ENCODE data around the gene AK5.

The AK5 gene

DNA sequence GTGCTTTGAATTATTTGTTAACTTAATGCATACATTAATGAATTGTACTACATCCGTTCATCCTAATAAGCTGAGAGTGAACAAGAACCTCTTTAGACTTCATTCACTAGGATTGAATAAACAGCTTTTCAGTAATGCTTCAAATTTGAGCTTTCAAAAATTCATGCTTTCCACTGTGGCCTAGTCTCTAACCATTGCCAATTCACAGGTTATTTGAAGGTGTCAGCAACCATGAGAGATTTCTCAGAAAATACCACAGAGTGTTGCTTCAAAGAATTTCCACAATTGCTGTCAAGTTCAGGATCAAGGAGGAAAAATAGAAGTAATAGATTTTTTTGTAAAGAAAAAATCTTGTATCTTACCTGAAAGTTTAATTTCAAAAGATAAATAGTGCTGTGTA is 72.7 kb downstream of the AK5 start:
- no peak overlapping the region for H3K9ac ChIP-seq (ENCODE audit: low read length)
- H2AFZ ChIP-seq (ENCODE audit: low read depth, low read length): no peak overlapping the region
- no peaks in the 10 kb centered on the region for H4K20me1 ChIP-seq (ENCODE audit: insufficient read depth, low read length)
- H3K4me1 ChIP-seq (ENCODE audit: low read length): no peaks in the 10 kb centered on the region
- no peak overlapping the region for H3K4me3 ChIP-seq (ENCODE audit: low read length)
- no peaks in the 10 kb centered on the region for H3K79me2 ChIP-seq (ENCODE audit: low read length)
- H3K36me3 ChIP-seq (replicated peaks; ENCODE audit: low read depth, low read length): no peaks in the 10 kb centered on the region
- no peaks in the 10 kb centered on the region for H3K27me3 ChIP-seq (ENCODE audit: low read depth, low read length)
- H3K9me3 ChIP-seq (ENCODE audit: insufficient read depth, low read length): no peaks in the 10 kb centered on the region
- TF ChIP-seq, protein P1, sequence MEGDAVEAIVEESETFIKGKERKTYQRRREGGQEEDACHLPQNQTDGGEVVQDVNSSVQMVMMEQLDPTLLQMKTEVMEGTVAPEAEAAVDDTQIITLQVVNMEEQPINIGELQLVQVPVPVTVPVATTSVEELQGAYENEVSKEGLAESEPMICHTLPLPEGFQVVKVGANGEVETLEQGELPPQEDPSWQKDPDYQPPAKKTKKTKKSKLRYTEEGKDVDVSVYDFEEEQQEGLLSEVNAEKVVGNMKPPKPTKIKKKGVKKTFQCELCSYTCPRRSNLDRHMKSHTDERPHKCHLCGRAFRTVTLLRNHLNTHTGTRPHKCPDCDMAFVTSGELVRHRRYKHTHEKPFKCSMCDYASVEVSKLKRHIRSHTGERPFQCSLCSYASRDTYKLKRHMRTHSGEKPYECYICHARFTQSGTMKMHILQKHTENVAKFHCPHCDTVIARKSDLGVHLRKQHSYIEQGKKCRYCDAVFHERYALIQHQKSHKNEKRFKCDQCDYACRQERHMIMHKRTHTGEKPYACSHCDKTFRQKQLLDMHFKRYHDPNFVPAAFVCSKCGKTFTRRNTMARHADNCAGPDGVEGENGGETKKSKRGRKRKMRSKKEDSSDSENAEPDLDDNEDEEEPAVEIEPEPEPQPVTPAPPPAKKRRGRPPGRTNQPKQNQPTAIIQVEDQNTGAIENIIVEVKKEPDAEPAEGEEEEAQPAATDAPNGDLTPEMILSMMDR (IDR thresholded peaks at IDR 0.05; ENCODE audit: low read depth, low read length): no peak
- TF ChIP-seq EZH2phosphoT487 (IDR thresholded peaks at IDR 0.05; ENCODE audit: low read depth): no peak
- no peak overlapping the region for H3K27ac ChIP-seq (ENCODE audit: low read length)
- H3K4me2 ChIP-seq (ENCODE audit: low read length): no peak overlapping the region

DNA sequence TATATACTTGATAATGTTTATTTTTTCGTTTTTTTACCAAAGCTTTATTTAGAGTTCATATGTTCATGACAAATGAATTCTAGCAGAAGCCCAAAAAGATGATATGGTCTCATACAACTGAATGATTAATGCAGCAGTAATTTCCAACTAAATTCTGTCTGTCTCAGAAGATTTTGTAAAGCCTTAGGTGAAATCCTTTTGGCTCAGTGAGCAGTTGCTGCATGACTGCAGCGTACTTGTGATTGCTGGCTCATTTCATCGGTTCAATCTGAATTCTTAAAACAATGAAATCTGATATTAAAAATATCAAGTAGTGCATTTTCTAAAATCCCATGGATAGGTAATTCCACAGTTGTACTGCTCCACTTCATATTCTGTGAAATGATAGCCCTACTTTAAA is 73.2 kb downstream of the AK5 start:
- Histone ChIP-seq H3K27ac (ENCODE audit: low read length) (no peak overlapping the region), H4K20me1 (ENCODE audit: insufficient read depth, low read length) (no peaks in the 10 kb centered on the region), H3K27me3 (ENCODE audit: low read depth, low read length) (no peaks in the 10 kb centered on the region), H3K4me2 (ENCODE audit: low read length) (no peak overlapping the region), H3K4me3 (ENCODE audit: low read length) (no peak overlapping the region), H3K79me2 (ENCODE audit: low read length) (no peaks in the 10 kb centered on the region), H3K9me3 (ENCODE audit: insufficient read depth, low read length) (no peaks in the 10 kb centered on the region), H3K36me3 (replicated peaks; ENCODE audit: low read depth, low read length) (no peaks in the 10 kb centered on the region), H3K4me1 (ENCODE audit: low read length) (no peaks in the 10 kb centered on the region), H2AFZ (ENCODE audit: low read depth, low read length) (no peak overlapping the region), H3K9ac (ENCODE audit: low read length) (no peak overlapping the region)
- no peak for TF ChIP-seq EZH2phosphoT487 (IDR thresholded peaks at IDR 0.05; ENCODE audit: low read depth)
- TF ChIP-seq, protein P1 (IDR thresholded peaks at IDR 0.05; ENCODE audit: low read depth, low read length): no peak

DNA sequence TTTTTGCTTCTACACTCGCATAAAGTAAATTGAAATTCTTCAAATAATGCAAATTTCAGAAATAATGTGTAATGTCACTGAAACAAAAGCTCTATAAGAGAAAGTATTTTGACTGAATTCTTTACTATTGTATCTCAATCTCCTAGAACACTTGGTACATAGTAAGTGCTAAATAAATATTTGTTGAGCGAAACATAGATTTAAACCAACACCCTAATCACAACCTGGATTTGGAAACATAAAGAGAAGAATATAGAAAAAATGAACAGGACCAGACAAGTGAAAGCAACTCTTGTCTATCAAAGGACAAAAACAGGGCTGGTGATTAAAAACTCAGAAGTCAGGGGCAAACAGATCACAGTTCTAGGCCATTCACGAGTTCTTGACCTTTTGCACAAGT is 74.3 kb downstream of the AK5 start:
- no peak overlapping the region for H2AFZ ChIP-seq (ENCODE audit: low read depth, low read length)

DNA sequence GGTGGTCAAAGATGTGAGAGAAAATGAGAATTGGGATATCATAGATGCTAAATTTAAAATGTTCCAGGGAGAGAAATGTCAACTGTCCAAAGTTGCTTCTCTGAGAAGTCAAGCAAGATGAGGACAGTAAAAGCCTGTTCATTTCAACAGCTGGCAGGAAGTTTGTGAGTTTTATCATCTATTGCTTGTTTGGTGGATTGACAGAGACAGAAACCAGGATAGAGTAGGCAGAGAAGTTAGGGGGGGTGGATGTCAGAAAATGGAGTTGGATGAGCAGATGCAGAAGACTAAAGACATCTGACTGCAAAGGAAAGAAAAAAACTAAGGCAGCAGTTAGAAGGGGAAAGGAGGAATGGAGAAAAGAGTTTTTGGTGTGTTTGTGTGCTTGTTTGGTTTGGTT is 78.4 kb downstream of the AK5 start:
- Histone ChIP-seq H3K4me3 (ENCODE audit: low read length) (no peak overlapping the region), H3K27ac (ENCODE audit: low read length) (no peak overlapping the region), H2AFZ (ENCODE audit: low read depth, low read length) (no peak overlapping the region), H3K4me1 (ENCODE audit: low read length) (no peaks in the 10 kb centered on the region), H3K36me3 (replicated peaks; ENCODE audit: low read depth, low read length) (no peaks in the 10 kb centered on the region), H3K79me2 (ENCODE audit: low read length) (no peaks in the 10 kb centered on the region), H3K27me3 (ENCODE audit: low read depth, low read length) (no peaks in the 10 kb centered on the region), H3K9me3 (ENCODE audit: insufficient read depth, low read length) (no peaks in the 10 kb centered on the region), H3K4me2 (ENCODE audit: low read length) (no peak overlapping the region), H4K20me1 (ENCODE audit: insufficient read depth, low read length) (no peaks in the 10 kb centered on the region), H3K9ac (ENCODE audit: low read length) (no peak overlapping the region)
- TF ChIP-seq EZH2phosphoT487 (IDR thresholded peaks at IDR 0.05; ENCODE audit: low read depth): no peak
- TF ChIP-seq, protein P1 (IDR thresholded peaks at IDR 0.05; ENCODE audit: low read depth, low read length): no peak

More for the DNA sequence above, 74.3 kb downstream of the AK5 start:
- Histone ChIP-seq H3K27me3 (ENCODE audit: low read depth, low read length) (no peaks in the 10 kb centered on the region), H3K27ac (ENCODE audit: low read length) (no peak overlapping the region), H3K36me3 (replicated peaks; ENCODE audit: low read depth, low read length) (no peaks in the 10 kb centered on the region), H3K4me2 (ENCODE audit: low read length) (no peak overlapping the region), H3K9me3 (ENCODE audit: insufficient read depth, low read length) (no peaks in the 10 kb centered on the region), H4K20me1 (ENCODE audit: insufficient read depth, low read length) (no peaks in the 10 kb centered on the region), H3K4me1 (ENCODE audit: low read length) (no peaks in the 10 kb centered on the region), H3K4me3 (ENCODE audit: low read length) (no peak overlapping the region), H3K9ac (ENCODE audit: low read length) (no peak overlapping the region), H3K79me2 (ENCODE audit: low read length) (no peaks in the 10 kb centered on the region)
- no peak for TF ChIP-seq EZH2phosphoT487 (IDR thresholded peaks at IDR 0.05; ENCODE audit: low read depth)
- TF ChIP-seq, protein P1 (IDR thresholded peaks at IDR 0.05; ENCODE audit: low read depth, low read length): no peak

Measured in OCI-LY3 (cell line).